Measurements from ENCODE around the gene ERBB3.

Gene ERBB3

DNA sequence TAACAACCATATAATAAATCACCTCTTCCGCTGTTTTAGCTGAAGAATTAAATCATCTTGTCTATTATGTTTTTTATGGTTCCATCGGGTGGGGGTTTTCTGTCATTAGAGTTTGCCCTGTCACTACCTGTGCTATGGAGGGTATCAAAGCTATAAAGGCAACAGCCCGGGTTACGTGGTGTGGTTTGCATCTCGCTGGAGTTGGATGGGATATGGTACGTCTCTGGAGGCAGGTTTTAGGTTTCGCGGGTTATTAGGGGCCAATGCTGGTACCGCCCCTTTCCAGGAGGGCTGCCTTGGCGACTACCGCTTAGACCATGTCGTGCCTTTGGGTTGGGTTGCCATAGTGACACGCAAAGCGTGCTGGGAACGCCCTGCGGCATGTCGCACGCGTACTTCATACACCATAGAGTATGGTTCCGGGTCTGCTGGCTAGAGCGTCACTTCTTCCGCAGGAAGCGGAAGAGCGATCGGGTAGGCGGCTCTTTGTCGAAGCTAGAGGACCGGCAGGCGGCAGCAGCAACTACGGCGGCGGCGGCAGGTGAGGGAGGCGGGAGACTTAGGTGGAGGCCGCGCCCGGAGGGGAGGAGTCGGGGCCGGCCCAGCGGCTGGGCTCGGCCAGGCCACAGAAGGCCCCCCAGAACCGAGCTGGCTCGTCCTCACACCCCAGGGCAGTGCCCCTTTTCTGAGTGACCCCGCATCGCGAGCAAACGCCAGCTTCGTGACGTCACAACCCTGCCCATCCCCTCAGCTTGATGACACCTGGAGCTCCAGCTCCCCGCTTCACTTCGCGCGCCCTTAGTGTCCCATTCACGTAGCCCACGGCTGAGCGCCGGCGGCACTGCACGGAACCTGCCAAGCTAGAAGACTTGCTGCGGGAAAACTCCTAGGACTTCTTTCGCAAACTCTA lies 38.1 kb downstream of the ERBB3 start, which contains the start of gene ZC3H10 (continued):
- TF ChIP-seq, protein P1, sequence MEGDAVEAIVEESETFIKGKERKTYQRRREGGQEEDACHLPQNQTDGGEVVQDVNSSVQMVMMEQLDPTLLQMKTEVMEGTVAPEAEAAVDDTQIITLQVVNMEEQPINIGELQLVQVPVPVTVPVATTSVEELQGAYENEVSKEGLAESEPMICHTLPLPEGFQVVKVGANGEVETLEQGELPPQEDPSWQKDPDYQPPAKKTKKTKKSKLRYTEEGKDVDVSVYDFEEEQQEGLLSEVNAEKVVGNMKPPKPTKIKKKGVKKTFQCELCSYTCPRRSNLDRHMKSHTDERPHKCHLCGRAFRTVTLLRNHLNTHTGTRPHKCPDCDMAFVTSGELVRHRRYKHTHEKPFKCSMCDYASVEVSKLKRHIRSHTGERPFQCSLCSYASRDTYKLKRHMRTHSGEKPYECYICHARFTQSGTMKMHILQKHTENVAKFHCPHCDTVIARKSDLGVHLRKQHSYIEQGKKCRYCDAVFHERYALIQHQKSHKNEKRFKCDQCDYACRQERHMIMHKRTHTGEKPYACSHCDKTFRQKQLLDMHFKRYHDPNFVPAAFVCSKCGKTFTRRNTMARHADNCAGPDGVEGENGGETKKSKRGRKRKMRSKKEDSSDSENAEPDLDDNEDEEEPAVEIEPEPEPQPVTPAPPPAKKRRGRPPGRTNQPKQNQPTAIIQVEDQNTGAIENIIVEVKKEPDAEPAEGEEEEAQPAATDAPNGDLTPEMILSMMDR (tag by site-specific recombination; IDR thresholded peaks at IDR 0.05): peak; percentile 99
- TF ChIP-seq ZNF48 (tag by site-specific recombination; IDR thresholded peaks at IDR 0.05) (no peak), ZNF324 (tag by site-specific recombination; IDR thresholded peaks at IDR 0.05) (peak; percentile 93), EGR2 (tag by site-specific recombination; IDR thresholded peaks at IDR 0.05; ENCODE audit: low read depth) (peak; percentile 63), ZNF501 (tag by site-specific recombination; IDR thresholded peaks at IDR 0.05) (peak; percentile 83; the same call in 1 of the 2 replicates), SCRT1 (tag by site-specific recombination; IDR thresholded peaks at IDR 0.05; ENCODE audit: borderline replicate concordance) (no peak; the same call in 1 of the 2 replicates), SCRT2 (tag by site-specific recombination; IDR thresholded peaks at IDR 0.05) (0 out of 2 replicates have a peak, but pooled peaks have one; percentile 69), ZNF366 (tag by site-specific recombination; conservative IDR thresholded peaks at IDR 0.05) (peak; percentile 55), ZNF707 (tag by site-specific recombination; IDR thresholded peaks at IDR 0.05) (no peak), ZNF843 (tag by site-specific recombination; IDR thresholded peaks at IDR 0.05) (peak; percentile 83), ZNF335 (tag by site-specific recombination; conservative IDR thresholded peaks at IDR 0.05) (peak; percentile 88), ZNF341 (tag by site-specific recombination; IDR thresholded peaks at IDR 0.05; ENCODE audit: low read depth) (peak; percentile 69), ZFP69B (tag by site-specific recombination; IDR thresholded peaks at IDR 0.05) (peak; percentile 23), SP7 (tag by site-specific recombination; IDR thresholded peaks at IDR 0.05) (peak; percentile 93), BCL11A (tag by site-specific recombination; IDR thresholded peaks at IDR 0.05; ENCODE audit: low read depth) (peak; percentile 45; the same call in 1 of the 2 replicates), ZNF621 (tag by site-specific recombination; IDR thresholded peaks at IDR 0.05) (no peak), ZNF624 (tag by site-specific recombination; IDR thresholded peaks at IDR 0.05) (no peak), YY1 (tag by site-specific recombination; IDR thresholded peaks at IDR 0.05) (peak; percentile 52), ZXDB (tag by site-specific recombination; IDR thresholded peaks at IDR 0.05) (peak; percentile 91), MYNN (tag by site-specific recombination; IDR thresholded peaks at IDR 0.05; ENCODE audit: borderline replicate concordance) (peak; percentile 46; the same call in 1 of the 2 replicates), ZNF221 (tag by site-specific recombination; IDR thresholded peaks at IDR 0.05; ENCODE audit: borderline replicate concordance) (no peak)
- TF ChIP-seq, protein P2, sequence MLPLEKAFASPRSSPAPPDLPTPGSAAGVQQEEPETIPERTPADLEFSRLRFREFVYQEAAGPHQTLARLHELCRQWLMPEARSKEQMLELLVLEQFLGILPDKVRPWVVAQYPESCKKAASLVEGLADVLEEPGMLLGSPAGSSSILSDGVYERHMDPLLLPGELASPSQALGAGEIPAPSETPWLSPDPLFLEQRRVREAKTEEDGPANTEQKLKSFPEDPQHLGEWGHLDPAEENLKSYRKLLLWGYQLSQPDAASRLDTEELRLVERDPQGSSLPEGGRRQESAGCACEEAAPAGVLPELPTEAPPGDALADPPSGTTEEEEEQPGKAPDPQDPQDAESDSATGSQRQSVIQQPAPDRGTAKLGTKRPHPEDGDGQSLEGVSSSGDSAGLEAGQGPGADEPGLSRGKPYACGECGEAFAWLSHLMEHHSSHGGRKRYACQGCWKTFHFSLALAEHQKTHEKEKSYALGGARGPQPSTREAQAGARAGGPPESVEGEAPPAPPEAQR (tag by site-specific recombination; IDR thresholded peaks at IDR 0.05): 0 out of 2 replicates have a peak, but pooled peaks have one; percentile 27
- TF ChIP-seq, protein P3, sequence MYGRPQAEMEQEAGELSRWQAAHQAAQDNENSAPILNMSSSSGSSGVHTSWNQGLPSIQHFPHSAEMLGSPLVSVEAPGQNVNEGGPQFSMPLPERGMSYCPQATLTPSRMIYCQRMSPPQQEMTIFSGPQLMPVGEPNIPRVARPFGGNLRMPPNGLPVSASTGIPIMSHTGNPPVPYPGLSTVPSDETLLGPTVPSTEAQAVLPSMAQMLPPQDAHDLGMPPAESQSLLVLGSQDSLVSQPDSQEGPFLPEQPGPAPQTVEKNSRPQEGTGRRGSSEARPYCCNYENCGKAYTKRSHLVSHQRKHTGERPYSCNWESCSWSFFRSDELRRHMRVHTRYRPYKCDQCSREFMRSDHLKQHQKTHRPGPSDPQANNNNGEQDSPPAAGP (tag by site-specific recombination; IDR thresholded peaks at IDR 0.05): peak; percentile 83
- TF ChIP-seq, protein P4, sequence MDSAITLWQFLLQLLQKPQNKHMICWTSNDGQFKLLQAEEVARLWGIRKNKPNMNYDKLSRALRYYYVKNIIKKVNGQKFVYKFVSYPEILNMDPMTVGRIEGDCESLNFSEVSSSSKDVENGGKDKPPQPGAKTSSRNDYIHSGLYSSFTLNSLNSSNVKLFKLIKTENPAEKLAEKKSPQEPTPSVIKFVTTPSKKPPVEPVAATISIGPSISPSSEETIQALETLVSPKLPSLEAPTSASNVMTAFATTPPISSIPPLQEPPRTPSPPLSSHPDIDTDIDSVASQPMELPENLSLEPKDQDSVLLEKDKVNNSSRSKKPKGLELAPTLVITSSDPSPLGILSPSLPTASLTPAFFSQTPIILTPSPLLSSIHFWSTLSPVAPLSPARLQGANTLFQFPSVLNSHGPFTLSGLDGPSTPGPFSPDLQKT (IDR thresholded peaks at IDR 0.05; ENCODE audit: borderline replicate concordance, low read depth, low read length): peak; percentile 60; the same call in 1 of the 2 replicates
- TF ChIP-seq, protein P5, sequence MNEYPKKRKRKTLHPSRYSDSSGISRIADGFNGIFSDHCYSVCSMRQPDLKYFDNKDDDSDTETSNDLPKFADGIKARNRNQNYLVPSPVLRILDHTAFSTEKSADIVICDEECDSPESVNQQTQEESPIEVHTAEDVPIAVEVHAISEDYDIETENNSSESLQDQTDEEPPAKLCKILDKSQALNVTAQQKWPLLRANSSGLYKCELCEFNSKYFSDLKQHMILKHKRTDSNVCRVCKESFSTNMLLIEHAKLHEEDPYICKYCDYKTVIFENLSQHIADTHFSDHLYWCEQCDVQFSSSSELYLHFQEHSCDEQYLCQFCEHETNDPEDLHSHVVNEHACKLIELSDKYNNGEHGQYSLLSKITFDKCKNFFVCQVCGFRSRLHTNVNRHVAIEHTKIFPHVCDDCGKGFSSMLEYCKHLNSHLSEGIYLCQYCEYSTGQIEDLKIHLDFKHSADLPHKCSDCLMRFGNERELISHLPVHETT (tag by site-specific recombination; IDR thresholded peaks at IDR 0.05): peak; percentile 95
- TF ChIP-seq, protein P6, sequence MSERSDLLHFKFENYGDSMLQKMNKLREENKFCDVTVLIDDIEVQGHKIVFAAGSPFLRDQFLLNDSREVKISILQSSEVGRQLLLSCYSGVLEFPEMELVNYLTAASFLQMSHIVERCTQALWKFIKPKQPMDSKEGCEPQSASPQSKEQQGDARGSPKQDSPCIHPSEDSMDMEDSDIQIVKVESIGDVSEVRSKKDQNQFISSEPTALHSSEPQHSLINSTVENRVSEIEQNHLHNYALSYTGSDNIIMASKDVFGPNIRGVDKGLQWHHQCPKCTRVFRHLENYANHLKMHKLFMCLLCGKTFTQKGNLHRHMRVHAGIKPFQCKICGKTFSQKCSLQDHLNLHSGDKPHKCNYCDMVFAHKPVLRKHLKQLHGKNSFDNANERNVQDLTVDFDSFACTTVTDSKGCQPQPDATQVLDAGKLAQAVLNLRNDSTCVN (tag by site-specific recombination; optimal IDR thresholded peaks at IDR 0.05): peak; percentile 62
- TF ChIP-seq, protein P7, sequence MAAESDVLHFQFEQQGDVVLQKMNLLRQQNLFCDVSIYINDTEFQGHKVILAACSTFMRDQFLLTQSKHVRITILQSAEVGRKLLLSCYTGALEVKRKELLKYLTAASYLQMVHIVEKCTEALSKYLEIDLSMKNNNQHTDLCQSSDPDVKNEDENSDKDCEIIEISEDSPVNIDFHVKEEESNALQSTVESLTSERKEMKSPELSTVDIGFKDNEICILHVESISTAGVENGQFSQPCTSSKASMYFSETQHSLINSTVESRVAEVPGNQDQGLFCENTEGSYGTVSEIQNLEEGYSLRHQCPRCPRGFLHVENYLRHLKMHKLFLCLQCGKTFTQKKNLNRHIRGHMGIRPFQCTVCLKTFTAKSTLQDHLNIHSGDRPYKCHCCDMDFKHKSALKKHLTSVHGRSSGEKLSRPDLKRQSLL (tag by site-specific recombination; IDR thresholded peaks at IDR 0.05): peak; percentile 25; the same call in 1 of the 2 replicates
- TF ChIP-seq, protein P8, sequence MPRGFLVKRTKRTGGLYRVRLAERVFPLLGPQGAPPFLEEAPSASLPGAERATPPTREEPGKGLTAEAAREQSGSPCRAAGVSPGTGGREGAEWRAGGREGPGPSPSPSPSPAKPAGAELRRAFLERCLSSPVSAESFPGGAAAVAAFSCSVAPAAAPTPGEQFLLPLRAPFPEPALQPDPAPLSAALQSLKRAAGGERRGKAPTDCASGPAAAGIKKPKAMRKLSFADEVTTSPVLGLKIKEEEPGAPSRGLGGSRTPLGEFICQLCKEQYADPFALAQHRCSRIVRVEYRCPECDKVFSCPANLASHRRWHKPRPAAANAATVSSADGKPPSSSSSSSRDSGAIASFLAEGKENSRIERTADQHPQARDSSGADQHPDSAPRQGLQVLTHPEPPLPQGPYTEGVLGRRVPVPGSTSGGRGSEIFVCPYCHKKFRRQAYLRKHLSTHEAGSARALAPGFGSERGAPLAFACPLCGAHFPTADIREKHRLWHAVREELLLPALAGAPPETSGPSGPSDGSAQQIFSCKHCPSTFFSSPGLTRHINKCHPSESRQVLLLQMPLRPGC (tag by site-specific recombination; IDR thresholded peaks at IDR 0.05): peak; percentile 81

Measured in HEK293 (cell line).